GM18511 (cell line): ENCODE results near the gene DPYSL4.

ENCODE experiments used
- ATAC-seq: cut with Tn5 transposase; IDR thresholded peaks from one replicate; pipeline ENCODE4 v1.9.1; 2021; ENCODE audit warnings: mild to moderate bottlenecking, moderate library complexity; ENCODE audit not compliant: unreplicated experiment

DPYSL4 gene

DNA sequence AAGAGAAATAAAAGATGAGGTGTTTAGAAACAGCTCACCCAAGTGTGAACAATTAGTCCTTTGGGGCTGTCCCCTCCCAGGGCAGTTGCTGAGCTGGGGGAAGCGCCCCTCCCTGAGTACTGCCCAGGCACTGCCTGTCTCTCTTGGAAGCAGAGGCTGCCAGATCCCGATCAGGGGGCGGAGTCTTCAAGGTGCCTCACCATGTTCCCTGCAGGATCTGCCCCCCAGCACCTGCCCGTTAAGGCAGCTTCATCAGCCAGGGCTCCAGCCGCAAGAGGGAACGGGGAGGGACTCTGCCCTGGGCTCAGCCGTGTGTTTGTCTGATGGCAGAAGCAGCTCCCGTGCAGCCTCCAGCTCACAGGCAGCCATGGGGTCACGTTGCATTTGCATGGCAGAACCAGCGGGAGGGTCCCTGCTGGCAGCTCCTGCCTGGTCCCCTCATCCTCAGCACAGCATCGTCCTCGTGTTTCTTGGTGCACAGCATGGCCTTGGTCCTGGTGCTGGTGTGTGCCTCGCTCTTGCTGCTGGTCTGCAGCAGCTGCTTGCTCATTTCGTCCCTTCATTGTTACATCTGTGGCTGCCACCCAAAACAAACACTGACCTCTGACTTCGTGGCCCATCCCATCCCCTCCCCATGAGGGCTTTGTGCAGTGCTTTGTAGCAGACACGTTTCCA, 10.7 kb upstream of the DPYSL4 start:
- no peak for ATAC-seq

DNA sequence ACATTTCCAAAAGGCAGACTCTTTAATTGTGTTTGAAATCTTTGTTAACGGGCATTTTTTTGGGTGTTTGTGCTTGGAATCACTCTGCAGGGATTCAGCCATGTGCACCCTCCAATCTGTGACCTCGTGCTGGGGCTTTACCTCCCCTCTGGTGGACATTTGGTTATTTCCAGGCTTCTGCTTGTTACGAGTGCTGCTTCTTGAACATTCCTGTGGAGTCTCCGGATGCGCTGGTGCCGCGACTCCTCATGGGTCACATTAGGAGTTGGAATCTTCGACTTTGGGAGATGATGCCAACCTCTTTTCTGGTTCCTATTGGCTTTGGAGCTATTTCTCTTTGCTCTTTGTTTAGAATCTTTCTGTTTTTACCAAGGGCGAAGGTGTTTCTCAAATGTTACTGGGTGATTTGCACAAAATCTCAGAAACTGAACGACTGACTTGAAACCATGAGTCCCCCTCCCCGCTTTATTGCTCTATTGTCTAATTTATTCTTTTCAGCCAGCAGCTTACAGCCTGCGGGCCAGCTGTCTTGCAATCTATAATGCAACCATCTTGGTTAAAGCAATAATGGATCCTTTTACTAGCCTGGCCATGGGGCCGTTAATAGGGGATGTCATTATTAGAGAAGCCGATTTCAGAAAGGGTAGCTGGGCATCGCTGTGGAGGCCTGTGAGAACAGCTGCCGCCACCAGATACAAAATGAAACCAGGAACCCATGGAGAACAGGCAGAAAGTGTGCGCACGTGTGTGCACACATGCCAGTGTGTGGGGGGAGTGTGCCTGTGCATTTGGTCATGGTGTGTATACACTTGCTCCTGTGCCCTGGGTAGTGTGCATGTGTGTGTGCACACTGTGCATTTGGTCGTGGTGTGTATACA, 9.9 kb upstream of the DPYSL4 start:
- ATAC-seq = no peak

DNA sequence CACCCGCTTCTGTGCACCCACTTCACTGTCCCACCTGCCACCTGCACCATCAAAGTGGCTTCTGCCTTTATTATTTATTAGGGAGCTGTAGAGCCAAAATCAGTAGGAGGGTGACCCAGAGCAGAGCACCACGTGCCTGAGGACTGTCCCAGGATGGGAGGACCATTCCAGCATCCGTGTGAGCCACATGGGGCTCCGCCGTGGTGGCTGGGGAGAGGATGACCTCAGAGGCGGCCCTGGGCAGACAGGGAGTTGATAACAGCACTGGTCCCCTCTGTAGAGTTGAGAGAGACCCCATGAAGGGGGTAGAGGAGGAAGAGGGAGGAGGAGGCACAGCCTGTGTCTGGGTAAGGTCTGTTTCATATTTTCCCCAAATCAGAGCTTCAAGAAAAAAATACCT, 8.7 kb upstream of the DPYSL4 start:
- no peak for ATAC-seq

DNA sequence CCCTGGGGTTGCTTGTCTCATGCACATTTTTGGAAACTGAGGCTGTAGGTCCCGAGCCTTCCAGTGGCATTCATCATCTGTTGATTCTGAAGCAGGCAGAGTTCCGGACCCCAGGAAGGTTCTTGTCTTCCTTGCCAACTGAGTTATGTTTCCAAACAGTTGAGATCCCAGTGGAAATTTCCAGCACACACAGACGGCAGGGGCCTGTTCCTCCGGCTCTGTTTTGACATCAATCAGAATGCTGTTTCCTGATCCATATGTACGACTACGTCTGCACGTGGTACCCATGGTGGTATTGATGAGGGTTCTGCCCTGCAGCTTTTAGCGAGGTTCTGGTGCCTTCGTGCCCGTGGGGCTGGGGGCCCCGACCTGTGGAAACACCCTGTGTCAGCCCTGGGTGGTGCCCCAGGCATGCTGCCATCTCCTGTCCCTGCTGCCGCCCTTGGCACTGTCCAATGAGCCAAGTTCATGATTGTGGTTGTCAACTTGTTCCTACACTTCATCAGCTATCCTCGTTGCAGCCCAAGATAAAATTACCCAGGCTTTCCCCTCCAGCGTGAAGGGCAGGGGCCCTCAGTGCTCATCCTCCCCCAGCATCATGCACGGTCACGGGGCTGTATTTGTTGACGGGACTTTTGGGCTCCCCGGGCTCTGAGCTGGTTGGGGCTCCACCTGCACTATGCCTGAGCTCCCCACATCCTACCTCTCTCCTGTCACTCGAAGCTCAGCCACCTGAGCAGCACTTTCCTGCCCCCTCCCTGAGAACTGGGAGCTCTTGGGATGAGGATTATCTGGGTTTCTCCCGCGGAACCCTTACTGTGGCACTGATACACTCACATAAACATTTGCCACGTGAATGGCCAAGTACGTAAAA, 7.8 kb upstream of the DPYSL4 start:
- no peak for ATAC-seq

DNA sequence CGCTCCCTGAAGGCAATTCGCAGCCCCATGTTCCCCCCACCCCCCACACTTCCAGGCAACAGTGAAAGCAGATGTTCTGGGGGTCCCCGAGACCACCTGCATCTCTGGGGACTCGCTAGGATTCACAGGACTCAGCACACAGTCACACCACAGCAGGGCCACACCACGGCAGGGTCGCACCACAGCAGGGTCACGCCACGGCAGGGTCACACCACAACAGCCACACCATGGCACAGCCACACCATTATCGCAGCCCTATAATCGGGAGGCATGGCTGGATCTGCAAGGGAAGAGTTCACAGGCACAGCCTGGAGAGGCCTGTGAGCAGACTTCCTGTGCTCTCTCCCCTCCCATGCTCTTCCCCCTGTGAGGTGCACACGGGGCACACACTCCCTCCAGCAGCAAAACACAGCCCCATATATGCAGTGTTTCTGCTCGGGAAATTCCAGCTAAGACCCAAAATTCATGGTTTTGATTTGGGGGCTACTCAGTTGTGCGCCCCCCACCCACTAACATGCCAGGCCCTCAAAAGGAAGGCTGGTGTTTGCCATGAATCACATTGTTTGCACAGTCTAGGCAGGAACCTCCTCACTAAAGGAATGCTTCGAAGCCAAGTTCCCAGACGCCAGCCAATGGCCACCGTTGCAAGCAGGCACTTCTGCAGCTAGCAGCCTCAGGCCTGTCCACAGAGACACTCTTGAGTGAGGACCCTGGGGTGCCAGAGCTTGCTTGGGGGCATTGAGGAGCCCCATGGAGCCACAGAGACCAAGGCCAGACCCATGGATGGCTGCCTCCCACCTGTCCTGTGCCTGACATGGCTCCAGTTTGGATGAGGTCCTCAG, 7.0 kb upstream of the DPYSL4 start:
- ATAC-seq = no peak

DNA sequence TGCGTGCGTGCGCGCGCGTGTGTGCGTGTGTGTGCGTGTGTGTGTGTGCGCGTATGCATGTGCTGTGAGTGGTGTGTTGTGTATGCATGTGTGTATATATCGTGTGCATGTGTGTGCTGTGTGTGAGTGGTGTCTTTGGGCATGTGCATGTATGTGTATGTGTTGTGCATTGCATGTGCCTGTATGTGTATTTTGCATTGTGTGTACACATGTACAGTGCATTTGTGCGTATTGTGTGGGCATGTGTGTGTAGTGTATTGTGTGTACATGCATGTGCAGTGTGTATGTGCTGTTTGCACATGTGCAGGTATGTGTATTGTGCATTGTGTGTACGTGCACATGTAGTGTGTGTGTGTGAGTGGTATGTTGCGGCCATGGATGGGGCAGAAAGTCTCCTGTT, 6.0 kb upstream of the DPYSL4 start:
- ATAC-seq = no peak

DNA sequence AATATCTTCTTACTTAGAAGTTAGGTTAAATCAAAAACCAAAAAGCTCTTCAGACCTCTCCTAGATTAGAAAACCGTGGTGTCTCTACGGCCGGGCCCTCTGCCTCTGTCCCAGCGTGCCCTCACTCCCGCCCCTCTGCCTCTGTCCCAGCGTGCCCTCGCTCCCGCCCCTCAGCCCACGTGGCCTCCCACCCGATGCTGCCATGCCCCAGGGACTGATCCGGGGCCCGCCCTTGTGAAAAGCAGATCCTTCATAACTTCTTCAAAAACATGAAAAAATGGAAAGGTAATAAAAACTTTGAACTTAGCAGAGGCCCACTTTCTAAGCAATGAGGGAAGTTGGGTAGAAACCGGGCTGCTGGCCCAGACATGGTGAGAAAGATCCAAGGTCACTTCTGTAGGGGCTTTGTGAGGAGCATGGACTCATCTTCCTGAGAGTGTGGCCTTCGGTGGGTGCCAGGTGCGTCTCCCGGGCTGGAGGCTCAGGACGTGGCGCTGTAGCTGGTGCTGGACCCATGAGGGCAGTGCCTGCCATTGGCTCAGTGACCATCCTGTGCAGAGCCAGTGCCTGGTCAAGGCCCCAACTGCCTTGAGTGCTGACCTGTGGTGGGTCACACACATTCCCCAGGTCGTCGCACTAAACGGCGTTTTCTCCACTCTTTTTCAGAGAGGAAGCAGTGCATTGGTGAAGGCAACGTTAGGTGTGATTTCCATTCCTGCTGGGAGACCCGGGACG, 4.9 kb upstream of the DPYSL4 start:
- no peak for ATAC-seq

DNA sequence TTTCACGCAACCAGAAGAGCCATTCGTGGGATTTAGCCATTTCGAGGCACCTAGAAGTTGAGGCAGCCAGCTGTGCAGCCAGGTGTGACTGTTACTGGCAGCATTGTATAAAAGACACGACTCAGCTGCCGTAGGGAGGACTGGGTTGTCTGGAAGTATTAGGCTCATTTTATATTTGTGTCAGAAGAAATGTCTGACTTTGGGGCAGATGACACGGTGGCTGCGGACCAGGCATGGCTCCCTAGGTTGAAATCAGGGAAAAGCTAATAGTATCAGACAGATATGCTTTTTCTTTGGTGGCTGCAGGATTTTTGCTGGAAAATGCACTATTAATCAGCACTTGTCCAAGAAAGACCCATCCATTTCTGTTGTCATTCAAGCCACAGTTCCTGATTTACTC, 4.2 kb upstream of the DPYSL4 start:
- ATAC-seq = no peak

DNA sequence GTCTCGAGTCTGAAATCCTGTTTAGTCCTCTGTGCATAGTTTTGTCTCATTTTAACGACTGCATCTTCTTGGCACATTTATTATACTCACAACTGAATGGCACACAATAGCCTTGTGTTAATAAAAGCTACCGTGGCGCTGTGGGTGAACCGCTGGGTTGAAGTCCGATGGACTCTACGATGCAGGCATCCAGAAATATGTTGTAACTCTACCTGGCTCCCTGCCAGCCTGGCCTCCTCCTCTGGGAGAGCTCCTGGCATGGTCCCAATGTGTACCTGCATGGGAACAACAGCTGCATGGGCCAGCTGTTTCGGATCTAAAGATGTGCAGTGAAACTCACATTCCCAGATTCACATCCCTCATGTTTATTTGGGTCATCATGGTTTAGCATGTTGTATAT, 3.7 kb upstream of the DPYSL4 start:
- no peak for ATAC-seq

DNA sequence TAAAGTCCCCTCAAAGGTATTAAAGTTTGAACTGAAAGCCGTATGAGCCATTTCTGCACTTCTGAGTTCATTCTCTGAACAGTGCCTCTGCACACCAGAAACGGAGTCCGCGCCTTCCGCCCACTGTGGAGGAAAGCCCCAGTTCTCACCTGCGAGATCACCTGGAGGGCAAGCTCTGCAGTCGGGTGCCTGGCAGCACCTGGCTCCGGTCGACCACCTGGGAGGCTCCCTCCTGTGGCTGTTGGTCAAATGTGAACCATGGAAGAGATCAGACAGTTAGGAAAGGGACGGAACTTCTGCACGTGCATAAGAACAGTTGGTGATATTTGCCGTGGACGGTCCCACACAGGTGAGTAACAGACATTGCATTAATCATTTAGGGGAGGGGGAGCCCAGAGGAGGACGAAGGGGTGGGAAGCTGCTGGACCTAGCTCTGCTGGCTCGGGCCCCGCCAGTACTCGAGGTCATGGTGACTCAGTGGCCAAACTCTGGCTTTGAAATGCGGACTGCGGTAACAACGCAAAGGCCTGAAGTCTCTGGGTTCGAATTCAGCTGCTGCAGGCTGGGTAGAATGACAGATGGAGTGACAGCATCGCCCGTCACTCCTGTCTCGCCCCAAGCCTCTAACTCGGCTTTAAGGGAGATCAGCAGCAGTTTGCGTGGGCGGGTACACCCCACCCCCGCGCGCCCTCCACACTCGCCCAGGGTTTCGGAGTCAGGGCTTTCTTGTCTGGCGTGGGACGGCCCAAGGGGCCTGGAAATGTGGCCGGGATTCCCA, 1.7 kb upstream of the DPYSL4 start:
- no peak for ATAC-seq

DNA sequence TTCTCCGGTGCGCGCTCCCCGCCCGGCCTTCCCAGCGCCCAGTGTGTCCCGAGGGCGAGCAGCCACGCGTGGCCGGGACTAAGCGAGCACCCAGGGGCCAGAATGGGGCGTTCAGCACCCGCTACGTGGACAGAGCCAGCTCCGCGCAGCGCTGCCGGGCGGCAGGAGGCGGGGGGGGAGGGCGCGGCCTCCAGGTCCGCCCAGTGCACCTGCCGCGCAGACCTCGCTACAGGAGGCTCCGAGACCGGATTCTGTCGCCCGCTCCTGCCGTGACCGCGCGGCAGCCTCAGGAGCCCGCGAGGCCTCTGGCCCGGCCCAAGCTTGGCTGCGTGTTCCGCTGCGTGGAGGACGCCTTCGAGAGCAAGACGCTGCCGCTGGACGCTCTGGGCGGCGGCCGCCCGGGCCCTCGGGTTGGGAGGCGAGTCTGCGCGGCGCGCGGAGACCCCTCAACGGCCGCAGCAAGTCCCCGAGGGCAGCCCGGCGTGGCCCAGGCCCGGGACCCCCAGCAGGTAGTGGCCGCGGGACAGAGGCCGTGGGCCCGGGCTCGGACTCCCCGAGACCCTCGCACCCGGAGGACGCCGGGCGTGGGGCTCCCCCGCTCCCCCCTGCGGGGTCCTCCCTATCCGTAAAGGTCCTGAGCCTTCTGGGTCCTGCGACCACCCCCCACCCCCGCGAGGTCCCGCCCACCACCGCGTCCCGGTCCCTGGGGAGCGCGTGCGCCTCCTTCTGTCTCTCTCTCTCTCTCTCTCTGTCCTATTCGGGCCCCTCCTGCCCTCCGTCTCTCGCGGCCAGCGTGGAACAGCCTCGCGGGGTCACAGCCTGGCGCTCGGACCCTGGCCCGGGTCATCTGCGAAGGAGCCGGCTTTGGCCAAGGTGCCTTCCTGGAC, 904 bp upstream of the DPYSL4 start:
- ATAC-seq = no peak

DNA sequence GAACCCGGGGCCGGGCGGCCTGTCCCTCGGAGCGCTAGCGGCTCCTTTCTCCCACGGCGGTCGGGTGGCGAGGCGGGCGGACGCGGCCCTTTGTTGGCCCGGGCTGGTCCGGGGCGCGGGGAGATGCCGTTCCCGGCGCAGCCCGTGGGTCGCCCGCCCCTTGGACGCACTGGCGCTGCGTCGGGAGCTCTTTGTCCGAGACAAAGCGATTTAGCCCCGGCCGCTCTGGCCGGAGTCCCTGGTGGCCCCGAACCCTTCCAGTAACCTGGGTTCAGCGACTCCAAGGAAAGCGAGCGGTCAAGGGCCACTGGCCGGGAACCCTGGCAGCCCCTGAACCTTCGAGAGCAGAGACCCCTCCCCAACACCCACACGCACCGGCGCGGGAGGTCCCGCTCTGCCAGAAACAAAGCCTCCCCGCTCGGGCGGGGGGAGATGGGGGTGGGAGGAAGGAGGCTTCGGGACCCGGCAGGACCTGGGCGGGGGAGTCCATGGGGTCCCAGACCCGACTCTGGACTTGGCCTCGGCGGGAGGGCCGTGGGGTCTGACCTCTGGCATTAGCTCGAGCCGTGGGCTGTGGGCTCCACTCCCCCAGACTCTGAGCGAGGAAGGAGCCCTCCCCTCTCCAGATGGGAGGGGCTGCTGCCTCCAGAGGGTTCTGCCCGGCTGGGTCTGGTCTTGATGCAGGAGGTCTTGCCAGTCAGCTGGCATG, 836 bp downstream of the DPYSL4 start:
- no peak for ATAC-seq

DNA sequence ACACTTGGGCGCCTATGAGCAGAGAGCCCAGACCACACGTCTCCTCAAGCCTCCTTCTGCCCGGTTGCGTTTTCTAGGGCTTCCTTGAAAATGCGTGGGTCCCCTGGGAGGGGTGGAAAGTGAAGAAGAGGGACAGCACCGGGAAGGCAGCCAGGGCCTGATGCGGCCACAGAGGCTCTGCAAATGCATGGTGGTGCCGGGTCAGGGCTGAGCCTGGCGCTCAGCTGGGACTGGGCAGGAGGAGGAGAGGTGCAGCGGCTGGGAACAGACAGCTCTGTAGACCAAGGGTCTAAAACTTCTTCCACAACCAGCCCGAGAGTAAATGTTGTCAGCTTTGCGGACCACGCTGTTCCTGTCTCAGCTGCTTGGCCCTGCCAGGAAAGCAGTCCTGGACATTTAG, 1.6 kb downstream of the DPYSL4 start:
- no peak for ATAC-seq

DNA sequence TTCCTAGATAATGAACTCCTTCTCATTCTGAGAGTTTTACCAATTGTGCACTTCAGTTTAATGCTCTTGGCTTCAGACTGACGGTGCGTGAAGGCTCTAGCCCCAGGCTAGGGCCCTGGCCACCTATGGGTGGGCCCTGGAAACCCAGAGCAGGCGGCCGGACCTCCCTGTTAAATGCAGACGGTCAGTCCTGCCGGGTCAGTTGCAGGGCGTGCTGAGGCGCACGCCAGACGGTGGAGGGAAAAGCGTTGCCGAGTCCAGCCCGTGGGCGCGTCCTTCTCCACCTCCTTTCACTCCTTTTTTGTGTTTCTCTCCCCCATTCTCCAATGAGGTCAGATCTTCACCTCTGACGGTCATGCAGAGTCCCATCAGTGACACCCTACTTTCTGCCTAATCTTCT, 2.3 kb downstream of the DPYSL4 start:
- ATAC-seq = no peak

DNA sequence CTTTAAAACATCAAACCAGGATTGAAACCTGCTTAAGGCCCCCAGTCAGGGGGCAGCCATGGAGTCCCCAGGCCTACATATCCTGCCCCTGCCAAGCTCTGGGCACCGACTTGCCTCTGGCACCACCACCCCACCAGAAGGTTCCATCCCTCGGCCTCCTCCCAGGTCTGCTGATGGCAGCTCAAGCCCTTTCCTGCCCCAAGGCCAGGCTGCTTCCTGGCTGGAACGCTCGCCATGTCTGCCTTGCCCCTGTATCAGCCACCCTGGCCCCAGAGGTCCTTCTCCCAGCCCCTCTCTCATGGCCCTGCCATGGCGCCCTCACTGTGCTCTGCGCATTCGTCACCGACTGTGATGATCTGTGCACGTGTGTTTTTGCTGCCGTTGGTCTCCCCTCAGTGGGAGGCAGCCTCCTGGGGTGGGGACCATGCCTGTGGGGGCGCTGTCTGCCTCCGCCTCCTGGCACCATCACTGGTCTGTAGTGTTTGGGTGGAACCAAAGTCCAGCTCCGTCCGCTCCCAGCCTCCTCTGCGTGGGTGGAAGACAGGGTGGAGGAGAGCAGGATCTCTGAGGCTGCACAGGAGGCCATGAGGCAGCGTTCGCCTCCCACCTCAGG, 3.2 kb downstream of the DPYSL4 start:
- ATAC-seq = no peak

DNA sequence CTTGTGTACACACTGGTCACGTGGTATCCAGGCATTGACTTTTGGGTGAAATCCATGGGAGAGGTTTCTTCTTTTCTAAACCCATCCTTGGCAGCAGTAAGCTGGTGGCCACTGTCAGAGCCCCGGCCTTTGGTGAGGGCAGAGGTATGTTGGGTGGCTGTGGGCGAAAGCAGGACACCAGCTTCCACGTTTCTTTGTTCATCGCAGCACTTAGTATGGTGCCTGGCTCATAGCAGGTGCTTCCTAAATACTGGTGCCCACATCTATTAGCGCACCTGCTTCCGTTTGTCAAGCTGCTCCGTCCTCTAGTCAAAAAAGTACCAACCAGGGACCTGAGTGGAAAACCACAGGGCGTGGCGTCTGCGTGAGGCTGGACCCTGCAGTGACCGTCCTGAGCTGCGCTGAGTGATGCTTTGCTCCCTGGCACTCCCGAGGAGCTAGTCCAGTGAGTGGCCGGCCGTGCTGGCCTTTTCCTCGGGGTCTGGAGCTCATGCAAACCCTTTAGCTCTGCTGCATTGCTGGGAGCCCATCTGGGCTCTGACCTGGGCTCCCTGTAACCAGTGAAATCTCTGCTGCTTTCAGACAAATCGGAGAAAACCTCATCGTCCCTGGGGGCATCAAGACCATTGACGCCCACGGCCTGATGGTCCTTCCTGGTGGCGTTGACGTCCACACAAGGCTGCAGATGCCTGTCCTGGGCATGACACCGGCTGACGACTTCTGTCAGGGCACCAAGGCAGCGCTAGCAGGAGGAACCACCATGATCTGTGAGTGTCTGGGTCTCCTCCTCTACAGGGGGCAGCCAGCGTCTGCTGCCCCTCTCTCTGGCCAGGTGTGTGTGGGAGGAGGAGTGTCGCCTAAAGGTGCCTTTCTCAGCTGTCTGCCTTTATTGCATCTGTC, 5.6 kb downstream of the DPYSL4 start:
- no peak for ATAC-seq
